Measurements from ENCODE around the gene ZNF385B.

Gene ZNF385B

DNA sequence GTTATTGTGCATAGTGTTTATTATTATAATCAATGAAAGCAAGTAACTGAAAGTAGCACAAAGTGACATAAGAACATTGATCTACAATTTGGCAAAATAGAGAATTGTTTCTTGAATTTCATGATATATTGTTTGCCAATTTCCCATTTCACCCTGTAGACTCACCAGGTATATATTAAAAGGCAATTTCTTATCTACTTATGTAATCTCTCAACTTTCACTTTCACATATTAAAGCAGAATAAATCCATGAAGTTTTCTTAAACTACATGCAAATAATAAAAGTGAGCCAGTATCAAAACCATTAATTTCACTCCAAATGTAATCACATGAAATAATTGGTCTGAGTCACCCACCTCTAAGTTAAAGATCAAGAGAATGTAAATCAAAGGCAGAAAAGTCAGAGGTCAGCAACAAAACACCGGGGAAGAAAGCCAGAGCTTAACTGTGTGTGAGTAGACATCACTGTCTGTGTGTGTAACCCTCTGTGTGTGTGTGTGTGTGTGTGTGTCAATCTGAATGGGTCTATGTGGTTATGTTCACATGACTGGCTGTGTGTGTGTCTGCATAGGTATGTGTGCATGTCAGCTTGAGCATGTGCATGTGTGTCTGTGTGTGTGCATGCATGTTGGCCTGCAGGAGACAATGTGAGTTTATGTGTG, 44.1 kb downstream of the ZNF385B start:
- Histone ChIP-seq H3K9ac (no peak overlapping the region), H4K20me1 (no peaks in the 10 kb centered on the region), H3K4me2 (no peak overlapping the region), H3K9me3 (replicated peaks in 1 of 11) (peaks cover 0 to under 1% (median 0%) of the 10 kb centered on the region in 11 experiments; a peak in 4 of 22 replicates), H3K4me3 (no peak overlapping the region), H3K27ac (no peak overlapping the region), H3K4me1 (no peaks in the 10 kb centered on the region), H3K27me3 (no peaks in the 10 kb centered on the region), H3K36me3 (no peaks in the 10 kb centered on the region)
- no peak for TF ChIP-seq Cebpa-rat (IDR thresholded peaks at IDR 0.05)

DNA sequence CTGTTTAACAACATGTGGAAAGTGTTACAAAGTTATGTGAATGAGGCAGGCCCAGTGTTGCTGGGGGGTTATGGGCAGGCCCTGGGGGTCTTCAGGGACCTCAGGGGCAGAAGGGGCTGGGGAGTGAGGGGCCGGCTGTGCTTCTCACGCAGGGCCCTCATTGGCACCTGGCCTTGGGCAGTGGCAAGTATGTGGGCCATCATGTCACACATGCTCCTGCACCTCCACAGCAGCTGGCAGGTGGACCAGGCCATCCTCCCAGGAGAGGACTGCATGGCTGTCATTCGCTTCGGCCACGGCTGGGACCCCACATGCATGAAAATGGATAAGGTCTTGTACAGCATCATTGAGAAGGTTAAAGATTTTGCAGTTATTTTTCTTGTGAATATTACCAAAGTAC, 47.4 kb downstream of the ZNF385B start:
- Histone ChIP-seq H3K27ac (no peak overlapping the region), H3K4me1 (no peaks in the 10 kb centered on the region), H3K4me2 (no peak overlapping the region), H3K36me3 (no peaks in the 10 kb centered on the region), H3K4me3 (no peak overlapping the region), H4K20me1 (no peaks in the 10 kb centered on the region), H3K9me3 (replicated peaks in 1 of 11) (peaks cover 0 to 8% (median 4%) of the 10 kb centered on the region in 11 experiments; a peak in 6 of 22 replicates), H3K27me3 (no peaks in the 10 kb centered on the region), H3K9ac (no peak overlapping the region)
- no peak for TF ChIP-seq Cebpa-rat (IDR thresholded peaks at IDR 0.05)

DNA sequence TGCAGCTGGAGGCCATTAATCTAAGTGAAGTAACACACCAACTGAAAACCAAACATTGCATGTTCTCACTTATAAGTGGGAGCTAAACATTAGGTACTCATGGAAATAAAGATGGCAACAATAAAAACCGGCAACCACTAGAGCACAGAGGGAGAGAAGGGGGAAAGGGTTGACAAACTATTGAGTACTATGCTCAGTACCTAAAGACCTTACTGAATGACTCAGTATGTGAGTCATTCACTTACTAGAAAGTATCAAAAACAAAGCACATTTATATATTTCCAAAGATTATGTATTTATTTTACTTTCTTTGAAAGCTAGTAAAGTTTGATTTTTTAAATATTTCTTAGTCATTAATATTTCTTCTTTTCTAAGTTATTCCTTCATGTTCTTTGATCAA, 48.9 kb downstream of the ZNF385B start:
- Histone ChIP-seq H3K9me3 (replicated peaks in 1 of 11) (peaks cover 0 to 8% (median 4%) of the 10 kb centered on the region in 11 experiments; a peak in 6 of 22 replicates), H3K9ac (no peak overlapping the region), H3K27me3 (no peaks in the 10 kb centered on the region), H3K4me3 (no peak overlapping the region), H3K36me3 (no peaks in the 10 kb centered on the region), H3K4me1 (no peaks in the 10 kb centered on the region), H3K27ac (no peak overlapping the region), H3K4me2 (no peak overlapping the region), H4K20me1 (no peaks in the 10 kb centered on the region)
- TF ChIP-seq Cebpa-rat (IDR thresholded peaks at IDR 0.05): no peak

DNA sequence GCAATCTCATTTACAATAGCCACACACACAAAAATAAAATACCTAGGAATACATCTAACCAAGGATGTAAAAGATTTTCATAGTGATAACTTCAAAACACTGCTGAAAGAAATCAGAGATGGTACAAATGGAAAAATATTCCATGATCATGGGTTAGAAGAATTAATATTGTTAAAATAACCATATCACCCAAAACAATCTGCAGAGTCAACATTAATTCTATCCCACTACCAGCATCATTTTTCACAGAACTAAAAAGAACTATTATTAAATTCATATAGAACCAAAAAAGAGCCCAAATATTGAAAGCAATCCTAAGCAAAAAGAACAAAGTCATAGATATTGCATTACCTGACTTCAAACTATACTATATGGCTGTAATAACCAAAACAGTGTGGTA, 50.4 kb downstream of the ZNF385B start:
- Histone ChIP-seq H3K4me2 (no peak overlapping the region), H3K4me3 (no peak overlapping the region), H3K27me3 (no peaks in the 10 kb centered on the region), H3K27ac (no peak overlapping the region), H4K20me1 (no peaks in the 10 kb centered on the region), H3K4me1 (no peaks in the 10 kb centered on the region), H3K9me3 (replicated peaks in 1 of 11) (peaks cover 0 to 8% (median 4%) of the 10 kb centered on the region in 11 experiments; a peak in 6 of 22 replicates), H3K36me3 (no peaks in the 10 kb centered on the region), H3K9ac (no peak overlapping the region)
- no peak for TF ChIP-seq Cebpa-rat (IDR thresholded peaks at IDR 0.05)

DNA sequence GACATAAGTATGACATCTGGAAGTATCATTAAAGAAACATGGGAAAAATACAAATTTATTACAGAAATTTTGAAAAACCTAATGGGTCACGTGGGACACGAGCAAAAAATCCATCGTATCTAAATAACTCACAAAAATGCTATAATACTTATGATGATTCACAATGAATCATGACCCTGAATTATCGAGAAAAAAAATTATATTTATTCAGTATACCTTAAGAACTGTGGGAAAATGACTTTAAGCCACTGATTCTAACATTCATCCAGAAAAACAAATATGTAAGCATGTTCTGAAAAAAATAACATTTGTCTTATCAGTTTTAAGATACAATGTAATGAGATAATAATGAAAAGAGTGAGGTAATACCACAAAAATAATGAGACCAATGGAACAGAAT, 51.8 kb downstream of the ZNF385B start:
- Histone ChIP-seq H3K9me3 (replicated peaks in 1 of 11) (peaks cover 0 to 8% (median 4%) of the 10 kb centered on the region in 11 experiments; a peak in 6 of 22 replicates), H3K4me2 (no peak overlapping the region), H3K27ac (no peak overlapping the region), H3K4me1 (no peaks in the 10 kb centered on the region), H3K9ac (no peak overlapping the region), H3K4me3 (no peak overlapping the region), H3K27me3 (no peaks in the 10 kb centered on the region), H4K20me1 (no peaks in the 10 kb centered on the region), H3K36me3 (no peaks in the 10 kb centered on the region)
- no peak for TF ChIP-seq Cebpa-rat (IDR thresholded peaks at IDR 0.05)

DNA sequence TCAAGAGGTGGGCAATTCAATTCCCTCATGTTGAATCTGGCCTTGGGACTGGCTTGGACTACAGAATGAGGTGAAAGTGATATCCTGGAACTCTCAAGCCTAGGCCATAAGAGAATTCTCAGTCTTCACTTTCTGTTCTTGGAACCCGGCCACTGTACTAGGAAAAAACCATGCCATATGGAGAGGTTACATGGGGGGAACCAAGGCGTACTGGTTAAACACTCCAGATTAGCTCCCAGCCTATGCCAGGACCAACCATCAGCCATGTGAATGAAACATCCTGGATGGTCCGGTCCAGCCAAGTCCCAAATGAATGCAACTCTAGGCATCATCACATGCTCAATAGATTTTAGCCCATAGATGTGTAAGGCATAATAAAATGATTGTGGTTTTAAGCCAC, 56.4 kb downstream of the ZNF385B start:
- no peaks in the 10 kb centered on the region for H3K4me1 ChIP-seq
- no peak for TF ChIP-seq Cebpa-rat (IDR thresholded peaks at IDR 0.05)
- H3K27ac ChIP-seq: no peak overlapping the region
- no peaks in the 10 kb centered on the region for H3K27me3 ChIP-seq
- no peaks in the 10 kb centered on the region for H3K36me3 ChIP-seq
- H3K4me2 ChIP-seq: no peak overlapping the region
- H3K4me3 ChIP-seq: no peak overlapping the region
- H3K9ac ChIP-seq: no peak overlapping the region
- no peaks in the 10 kb centered on the region for H4K20me1 ChIP-seq
- H3K9me3 ChIP-seq (replicated peaks in 1 of 11): no peaks in the 10 kb centered on the region

DNA sequence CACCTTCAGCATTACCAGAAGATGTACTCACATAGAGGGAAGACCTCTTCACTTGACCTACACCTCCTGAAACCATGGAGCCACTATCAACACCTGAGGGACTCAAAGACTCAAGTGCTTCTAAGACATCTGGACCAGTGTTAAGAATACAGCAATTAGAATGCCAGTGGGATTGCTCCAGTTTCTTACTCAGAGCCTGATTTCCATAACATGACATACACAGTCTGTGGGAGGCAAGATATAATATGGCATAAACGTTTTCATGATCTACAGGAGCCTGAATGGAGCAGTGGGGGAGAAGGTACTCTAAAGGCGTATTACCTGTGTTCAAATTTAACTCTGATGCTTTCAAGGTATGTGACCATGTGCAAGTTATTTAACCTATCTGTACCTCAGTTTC, 57.2 kb downstream of the ZNF385B start:
- Histone ChIP-seq H3K9ac (no peak overlapping the region), H3K36me3 (no peaks in the 10 kb centered on the region), H3K9me3 (replicated peaks in 1 of 11) (no peaks in the 10 kb centered on the region), H3K4me3 (no peak overlapping the region), H3K4me2 (no peak overlapping the region), H3K27ac (no peak overlapping the region), H3K4me1 (no peaks in the 10 kb centered on the region), H3K27me3 (no peaks in the 10 kb centered on the region), H4K20me1 (no peaks in the 10 kb centered on the region)
- no peak for TF ChIP-seq Cebpa-rat (IDR thresholded peaks at IDR 0.05)

DNA sequence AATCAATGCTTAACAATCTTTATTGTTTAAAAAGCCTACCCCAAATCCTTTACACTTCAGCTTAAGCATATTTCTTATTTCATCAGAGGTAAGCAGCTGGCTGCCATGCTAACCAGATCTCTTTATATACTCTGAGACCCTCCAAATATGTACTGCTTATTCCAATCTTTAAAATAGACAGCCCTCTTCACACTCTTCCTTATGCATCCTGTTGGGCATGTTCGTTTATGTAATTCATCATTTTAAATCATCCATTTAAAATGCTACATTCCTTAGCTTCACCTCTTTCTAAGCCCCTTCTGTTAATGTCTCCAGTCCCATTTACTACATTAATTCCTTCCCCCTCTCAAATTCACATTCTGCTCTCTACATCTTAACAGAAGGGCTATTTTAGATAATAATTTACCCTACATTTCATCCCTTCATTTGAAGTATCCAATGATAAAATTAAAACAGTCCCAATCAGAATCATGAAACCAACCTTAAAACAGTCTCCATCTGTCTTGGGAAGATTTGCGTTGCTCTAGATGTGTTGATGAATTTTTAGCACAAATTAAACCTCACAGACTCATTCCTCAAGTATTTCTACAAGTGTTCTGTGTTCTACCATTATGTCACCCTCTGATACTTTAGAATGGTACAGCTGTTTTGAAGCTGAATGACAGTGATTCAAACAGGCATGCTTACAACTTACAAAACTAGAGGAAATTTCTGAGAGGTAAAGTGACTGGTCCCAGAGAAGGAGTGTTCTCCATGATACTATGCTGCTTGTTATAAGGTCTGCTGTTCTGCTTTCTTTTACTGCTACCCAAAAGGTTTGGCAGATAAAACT, 59.1 kb downstream of the ZNF385B start:
- Histone ChIP-seq H3K9me3 (replicated peaks in 1 of 11) (no peaks in the 10 kb centered on the region), H3K9ac (no peak overlapping the region), H3K27me3 (no peaks in the 10 kb centered on the region), H3K36me3 (no peaks in the 10 kb centered on the region), H3K27ac (no peak overlapping the region), H3K4me1 (no peaks in the 10 kb centered on the region), H4K20me1 (no peaks in the 10 kb centered on the region), H3K4me3 (no peak overlapping the region), H3K4me2 (no peak overlapping the region)
- TF ChIP-seq Cebpa-rat (IDR thresholded peaks at IDR 0.05): no peak

DNA sequence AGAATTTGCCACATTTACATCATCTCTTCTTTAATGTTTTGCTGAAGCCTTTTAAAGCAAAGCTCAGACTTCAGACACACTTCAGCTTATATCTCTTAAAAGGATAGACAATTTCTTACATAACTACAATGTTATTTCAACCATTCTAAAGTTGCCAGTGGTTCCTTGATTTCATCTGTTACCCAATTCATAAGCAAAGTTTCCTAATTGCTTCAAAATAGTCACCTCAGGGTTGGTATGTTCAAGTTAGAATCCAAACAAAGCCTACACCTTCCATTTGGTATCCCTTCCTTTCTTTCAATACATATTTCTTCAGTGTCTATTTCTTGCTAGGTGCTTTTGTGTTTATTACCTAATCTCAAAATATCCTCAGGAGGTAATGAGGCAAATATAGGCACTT, 60.6 kb downstream of the ZNF385B start:
- no peaks in the 10 kb centered on the region for H3K27me3 ChIP-seq
- no peak overlapping the region for H3K27ac ChIP-seq
- H3K4me3 ChIP-seq: no peak overlapping the region
- H3K36me3 ChIP-seq: no peaks in the 10 kb centered on the region
- no peak for TF ChIP-seq Cebpa-rat (IDR thresholded peaks at IDR 0.05)
- H3K9ac ChIP-seq: no peak overlapping the region
- H3K9me3 ChIP-seq (replicated peaks in 1 of 11): no peaks in the 10 kb centered on the region
- H3K4me1 ChIP-seq: no peaks in the 10 kb centered on the region
- H3K4me2 ChIP-seq: no peak overlapping the region
- H4K20me1 ChIP-seq: no peaks in the 10 kb centered on the region
